Stimulated activated CD8-positive, alpha-beta memory T cell treated with anti-CD3 and anti-CD28 coated beads, Interleukin-2, amount 100 ng/mL, for 1 hour (primary cell): ENCODE measurements around the gene TMCC2.
"Not testable (repeated sequence)": the region's sequence is repeated elsewhere in the genome, so short reads cannot be mapped to it uniquely, and the experiment has no call there.

Experiments
- DNase-seq, 2 donors: peaks; one replicate each; pipeline ENCODE4 v3.0.0-alpha.2; 2020; ENCODE audit warnings: low read depth in 2 of 2

The TMCC2 gene

GRCh38 chr1:205227584-205228013 is at the start of gene TMCC2:
TMCC2 (plus strand) TSS chr1:205227946; CDS start chr1:205228565, 619 bp downstream.
- peak; percentile 68 to 71 for DNase-seq

- no peak for DNase-seq
These were observed 47.9 kb upstream of the TMCC2 start for GRCh38 chr1:205179842-205180241.

- not testable (repeated sequence) for DNase-seq
These were observed 47.4 kb upstream of the TMCC2 start for GRCh38 chr1:205180331-205180730.

GRCh38 chr1:205182930-205183329 is 44.8 kb upstream of the TMCC2 start:
- DNase-seq: no peak

GRCh38 chr1:205183676-205184335 is 43.9 kb upstream of the TMCC2 start:
- no peak for DNase-seq

DNA sequence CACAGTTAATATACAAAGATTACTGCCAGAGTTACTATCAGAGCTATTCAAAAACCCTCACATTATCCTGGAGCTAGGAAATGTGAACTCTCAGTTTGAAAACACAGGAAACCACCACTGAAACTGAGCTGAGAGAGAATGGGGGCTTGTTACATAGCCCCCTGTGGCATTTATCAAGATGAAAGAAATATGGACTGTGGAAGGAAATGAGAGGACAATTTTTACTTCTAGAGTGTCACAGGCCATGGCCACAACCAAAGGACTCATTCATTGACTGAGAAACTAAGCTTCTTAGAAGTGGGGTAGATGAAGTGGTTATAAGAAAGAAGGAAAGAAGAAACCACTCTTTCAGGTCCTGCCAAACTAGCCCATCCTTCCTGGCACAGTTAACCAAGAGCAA is 41.6 kb upstream of the TMCC2 start:
- no peak for DNase-seq

DNA sequence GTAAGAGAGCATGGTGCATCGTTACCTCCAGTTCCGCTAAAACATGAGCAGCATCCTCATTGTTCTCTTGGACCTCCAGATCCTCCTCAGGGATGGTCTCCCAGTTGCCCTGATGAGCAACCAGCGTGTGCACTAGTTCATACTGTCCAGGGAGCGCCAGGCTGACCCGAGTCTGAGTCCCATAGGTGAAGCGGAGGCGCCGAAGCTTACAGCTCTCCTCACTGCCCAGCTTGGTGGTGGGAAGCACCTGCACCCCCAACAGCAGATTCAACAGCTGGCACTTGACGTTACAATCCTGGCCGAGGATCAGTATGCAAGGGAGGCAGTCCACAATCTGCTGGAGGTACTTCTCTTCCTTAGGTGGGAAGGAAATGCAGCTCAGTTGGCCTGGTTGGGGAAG is 40.3 kb upstream of the TMCC2 start:
- DNase-seq: no peak

DNA sequence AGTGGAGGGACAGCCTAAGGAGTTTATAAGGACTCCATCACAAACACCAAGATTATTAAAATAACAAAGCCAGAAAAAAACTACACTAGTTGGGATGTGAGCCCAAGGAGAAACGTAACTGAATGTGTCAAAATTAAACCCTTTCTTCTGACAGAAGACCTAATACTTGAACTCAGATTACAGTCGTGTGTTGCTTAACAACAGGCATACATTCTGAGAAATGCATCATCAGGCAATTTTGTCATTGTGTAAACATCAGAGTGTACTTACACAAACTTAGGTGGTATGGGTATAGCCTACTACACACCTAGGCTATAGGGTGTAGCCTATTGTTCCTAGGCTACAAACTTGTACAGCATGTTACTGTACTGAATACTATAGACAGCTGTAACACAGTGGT is 39.6 kb upstream of the TMCC2 start:
- no peak for DNase-seq

- no peak for DNase-seq
These were observed 39.1 kb upstream of the TMCC2 start for GRCh38 chr1:205188596-205188995.

- no peak for DNase-seq
These were observed 38.6 kb upstream of the TMCC2 start for GRCh38 chr1:205189131-205189530.

GRCh38 chr1:205190845-205191577 is 36.7 kb upstream of the TMCC2 start:
- no peak for DNase-seq

DNA sequence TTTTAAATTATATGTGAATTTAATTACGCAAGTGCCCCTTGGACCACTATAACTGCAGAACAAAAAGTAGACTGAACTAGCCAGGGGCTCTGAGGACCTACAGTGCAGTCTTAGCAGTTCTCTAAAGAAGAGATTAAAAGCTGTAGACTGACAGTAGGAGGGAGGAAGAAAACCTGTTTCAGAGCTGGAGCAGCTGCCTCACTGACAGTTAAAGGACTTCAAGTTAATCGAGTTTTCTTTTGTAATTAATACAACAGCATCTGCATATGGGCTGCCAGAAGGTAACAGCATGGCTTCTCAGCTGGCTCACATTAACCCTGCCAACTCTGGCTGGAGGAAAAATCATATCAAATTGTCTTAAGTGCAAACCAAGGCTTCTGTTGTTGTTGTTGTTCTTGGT is 36.1 kb upstream of the TMCC2 start:
- no peak for DNase-seq

DNA sequence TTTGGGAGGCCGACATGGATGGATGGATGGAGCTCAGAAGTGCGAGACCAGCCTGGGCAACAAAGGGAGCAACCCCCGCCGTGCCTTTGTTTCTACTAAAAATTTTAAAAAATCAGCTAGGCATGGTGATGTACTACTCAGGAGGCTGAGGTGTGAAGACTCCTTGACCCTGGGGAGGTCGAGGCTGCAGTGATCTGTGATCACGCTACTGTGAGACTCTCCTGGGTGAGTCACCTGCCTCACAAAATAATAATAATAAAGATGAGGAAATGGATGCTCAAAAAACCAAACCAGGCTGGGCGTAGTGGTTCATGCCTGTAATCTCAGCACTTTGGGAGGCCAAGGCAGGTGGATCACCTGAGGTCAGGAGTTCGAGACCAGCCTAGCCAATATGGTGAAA is 35.5 kb upstream of the TMCC2 start:
- DNase-seq: no peak

GRCh38 chr1:205199090-205199930 is 28.4 kb upstream of the TMCC2 start:
- DNase-seq: no peak

DNA sequence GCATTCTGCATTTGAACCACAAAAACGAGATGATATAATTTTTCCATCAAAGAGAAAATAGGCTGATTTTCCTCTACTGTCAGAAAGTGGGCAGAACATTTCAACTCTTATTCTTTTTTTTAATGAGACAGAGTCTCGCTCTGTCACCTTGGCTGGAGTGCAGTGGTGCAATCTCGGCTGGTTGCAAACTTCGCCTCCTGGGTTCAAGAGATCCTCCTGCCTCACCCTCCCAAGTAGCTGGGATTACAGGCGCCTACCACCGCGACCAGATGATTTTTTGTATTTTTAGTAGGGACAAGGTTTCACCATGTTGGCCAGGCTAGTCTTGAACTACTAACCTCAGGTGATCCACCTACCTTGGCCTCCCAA is 27.8 kb upstream of the TMCC2 start:
- DNase-seq: no peak

DNA sequence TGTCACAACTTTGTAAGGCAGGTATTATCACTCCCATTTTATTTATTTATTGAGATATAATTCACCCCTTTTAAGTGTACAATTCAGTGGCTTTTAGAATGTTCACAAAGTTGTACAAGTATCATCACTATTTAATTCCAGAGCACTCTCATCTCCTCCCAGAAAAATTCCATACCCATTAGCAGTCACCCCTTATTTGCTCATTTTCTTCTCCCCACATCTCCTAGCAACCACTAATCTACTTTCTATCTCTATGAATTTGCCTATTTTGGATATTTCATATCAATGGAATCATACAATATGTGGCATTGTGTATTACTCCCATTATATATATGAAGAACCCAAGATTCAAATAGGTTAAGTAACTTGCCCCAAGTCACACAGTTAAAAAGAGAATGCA is 23.2 kb upstream of the TMCC2 start:
- no peak for DNase-seq

DNA sequence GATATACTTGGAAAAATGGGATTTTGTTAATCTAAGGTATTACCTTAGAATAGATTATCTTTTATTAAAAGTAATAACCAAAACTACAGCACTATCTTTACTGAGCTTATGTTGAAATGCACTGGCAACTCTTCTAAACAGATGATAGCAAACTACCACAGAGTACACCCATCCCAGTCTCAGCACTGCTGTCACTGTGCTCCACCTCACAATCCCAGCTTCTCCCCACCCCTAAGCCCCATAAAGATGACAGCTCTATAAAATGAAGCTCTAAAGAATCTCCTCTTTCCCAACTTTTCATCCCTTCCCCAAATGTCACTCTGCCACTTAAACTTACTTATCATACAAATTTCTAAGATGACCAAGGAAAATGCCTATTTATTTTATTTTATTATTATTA is 22.7 kb upstream of the TMCC2 start:
- DNase-seq: no peak

DNA sequence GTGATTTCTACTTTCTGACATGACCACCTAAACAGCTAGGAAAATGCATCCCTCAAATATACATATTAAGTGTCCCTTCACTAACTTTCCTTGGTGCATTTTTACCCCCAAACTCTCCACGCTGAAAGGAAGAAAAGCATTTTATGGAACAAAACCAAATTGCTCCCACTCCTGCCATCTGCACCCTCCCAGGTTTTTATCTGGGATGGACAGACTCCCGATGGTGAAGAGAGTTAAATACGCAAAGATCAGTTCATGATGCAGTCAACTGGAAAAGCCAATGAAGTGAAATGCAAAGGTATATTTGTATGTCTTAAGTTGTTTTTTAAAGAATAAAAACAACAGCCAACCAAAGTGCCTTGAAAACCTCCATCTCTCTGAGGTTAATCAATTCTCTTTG is 18.9 kb upstream of the TMCC2 start:
- no peak for DNase-seq

DNA sequence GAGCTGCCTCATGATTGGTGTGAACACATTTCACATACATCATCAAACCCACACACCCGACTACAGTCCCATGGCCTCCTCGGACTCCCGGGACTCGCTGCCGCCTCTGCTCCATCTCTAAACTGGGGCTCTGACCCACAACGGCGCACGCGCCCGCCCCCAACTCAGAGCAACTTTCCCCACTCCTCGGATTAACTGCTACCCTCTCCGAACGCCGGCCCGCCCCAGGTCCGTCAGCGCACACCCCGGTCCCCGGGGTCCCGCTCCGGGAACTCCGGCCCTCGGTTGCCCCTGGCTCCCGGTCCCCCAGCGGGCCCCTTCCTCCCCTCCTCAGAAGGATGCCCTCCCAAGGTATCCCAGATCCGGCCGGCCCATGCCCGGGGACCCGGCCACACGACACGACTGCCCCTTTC is 17.0 kb upstream of the TMCC2 start:
- no peak for DNase-seq

DNA sequence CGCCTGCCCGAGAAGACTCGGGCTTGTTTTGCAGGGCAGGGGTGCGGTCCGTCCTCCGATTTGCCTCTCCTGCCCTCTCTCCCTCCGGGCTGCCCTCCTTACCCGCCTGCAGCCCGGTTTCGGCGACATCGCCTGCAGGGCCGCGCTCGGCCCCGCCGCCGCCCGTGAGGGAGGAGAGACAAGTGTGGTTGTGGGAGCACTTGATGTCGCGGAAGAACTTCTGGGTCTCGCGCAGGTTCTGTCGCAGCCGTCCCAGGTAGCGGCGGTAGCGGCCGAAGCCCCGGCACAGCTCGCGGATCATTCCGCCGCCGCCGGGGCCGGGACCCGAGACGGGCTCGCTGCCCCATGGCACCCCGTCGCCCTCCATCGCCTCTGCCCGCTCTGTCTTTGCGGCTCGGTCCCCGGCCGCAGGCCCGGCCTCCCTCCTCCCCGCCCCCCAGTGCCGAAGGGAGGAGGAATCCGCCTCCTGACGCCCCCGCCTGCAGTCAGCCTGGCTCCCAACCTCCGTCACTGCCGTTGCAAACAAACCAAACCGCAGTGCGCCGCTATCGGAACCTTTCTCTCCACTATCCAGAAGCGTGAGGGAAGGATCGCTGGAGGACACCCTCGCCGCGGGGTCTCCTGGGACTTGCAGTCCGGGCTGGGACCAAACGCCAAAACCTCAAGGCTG is 16.4 kb upstream of the TMCC2 start, which contains the start of gene DSTYK:
Gene DSTYK, minus strand, starts transcription at position 534 of the 670 bp plus-strand sequence. Its CDS starts 167 bp downstream, at position 367.
- peak; percentile 83 to 84 for DNase-seq

DNA sequence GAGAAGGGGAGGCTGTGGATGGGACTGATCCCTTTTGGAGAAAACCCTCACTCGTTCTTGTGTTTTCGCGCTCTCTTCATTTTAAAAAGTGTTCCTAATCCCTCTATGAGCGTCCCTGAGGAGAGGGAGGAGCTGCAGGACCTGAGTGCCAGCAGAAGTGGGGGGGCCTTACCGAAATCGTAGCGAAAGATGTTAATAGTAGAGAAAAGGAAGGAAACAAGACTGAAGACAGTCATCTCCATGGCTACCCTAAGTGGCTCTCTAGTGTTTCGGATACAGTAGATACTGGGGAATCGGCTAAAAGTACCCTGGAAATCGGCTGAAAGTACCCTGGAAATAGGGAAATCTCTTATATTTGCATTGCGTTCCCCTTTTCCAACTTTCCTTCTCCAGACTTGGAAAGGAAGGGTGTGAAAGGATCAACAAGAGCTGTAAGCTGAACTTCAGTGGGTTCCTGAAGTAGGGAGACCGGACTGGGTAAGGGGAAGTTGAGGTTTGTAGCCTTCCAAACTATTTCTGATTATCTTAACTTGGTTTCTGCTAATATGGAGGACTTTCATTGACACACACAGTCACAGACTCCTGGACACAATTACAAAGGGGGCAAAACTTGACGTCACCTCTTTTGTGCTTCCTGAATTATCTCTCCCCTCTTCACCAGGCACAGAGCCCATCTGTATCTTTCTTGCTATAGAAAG is 15.8 kb upstream of the TMCC2 start:
- DNase-seq: no peak
